ENCODE results near the gene HYAL3.

GRCh38 chr3:50318163-50318562, 19.0 kb upstream of the HYAL3 start:
- TF ChIP-seq CTCF (IDR thresholded peaks at IDR 0.05; ENCODE audit: insufficient read depth, low read length, poor library complexity, severe bottlenecking), result no peak
- TF ChIP-seq EZH2phosphoT487 (conservative IDR thresholded peaks at IDR 0.05; ENCODE audit: low read length), result no peak
